ENCODE data around the gene NOTCH3. TPM values are rescaled to one million over a fixed set of nuclear protein-coding genes. Genes with fewer than 3 reads are reported as not detected.

NOTCH3 gene
- total and polyA plus RNA-seq, 2 of the 8 experiments (the other 6 are each of a cell fraction or from before 2014, with no cell fraction given), result 37.5 to 107 TPM

- Histone ChIP-seq H3K18ac (ENCODE audit: extremely low read depth, low read length) (no peak overlapping the region), H2AFZ (ENCODE audit: low read length) (no peak overlapping the region), H3K9me3 (ENCODE audit: insufficient read depth in 2 of 2, low read depth in 1 of 2, low read length in 1 of 2) (no peaks in the 10 kb centered on the region), H3K4me3 (ENCODE audit: extremely low read depth in 1 of 4, insufficient read depth in 2 of 4, low read depth in 3 of 4, low read length in 4 of 4) (no peak overlapping the region), H4K5ac (ENCODE audit: insufficient read length, low read depth, low read length) (no peak overlapping the region), H3K23me2 (ENCODE audit: low read depth, low read length) (no peaks in the 10 kb centered on the region), H4K8ac (ENCODE audit: extremely low read depth, insufficient read depth, low read length) (no peak overlapping the region; the same call in 1 of the 2 replicates), H2BK12ac (ENCODE audit: low read depth, low read length) (no peak overlapping the region), H4K20me1 (replicated peaks in 1 of 2; ENCODE audit: control insufficient read depth in 1 of 2, insufficient read depth in 2 of 2, low read length in 2 of 2) (peaks cover 7 to 28% of the 10 kb centered on the region in 2 experiments), H2AK5ac (ENCODE audit: low read depth, low read length) (no peak overlapping the region), H3K23ac (ENCODE audit: insufficient read length) (no peak overlapping the region), H2BK15ac (ENCODE audit: low read length) (no peak overlapping the region), H3K14ac (ENCODE audit: insufficient read length) (no peak overlapping the region), H3K4ac (replicated peaks; ENCODE audit: insufficient read length, low read depth, low read length) (no peak overlapping the region), H3K4me1 (replicated peaks in 1 of 4; ENCODE audit: control insufficient read depth in 3 of 4, insufficient read depth in 4 of 4, low read length in 3 of 4) (peaks cover 0 to 5% (median under 1%) of the 10 kb centered on the region in 4 experiments; a peak in 3 of 7 replicates), H3K56ac (replicated peaks; ENCODE audit: insufficient read length, low read depth, low read length) (no peak overlapping the region), H2BK120ac (replicated peaks; ENCODE audit: low read depth, low read length) (no peak overlapping the region), H2BK5ac (ENCODE audit: low read depth, low read length) (no peak overlapping the region), H3K79me1 (ENCODE audit: low read depth, low read length) (no peaks in the 10 kb centered on the region), H3K79me2 (ENCODE audit: control insufficient read depth in 1 of 2, insufficient read depth in 2 of 2, low read length in 2 of 2) (no peaks in the 10 kb centered on the region), H3K9ac (replicated peaks in 1 of 4; ENCODE audit: extremely low read depth in 1 of 4, low read depth in 3 of 4, low read length in 3 of 4) (no peak overlapping the region), H3K27me3 (replicated peaks in 1 of 4; ENCODE audit: control insufficient read depth in 3 of 4, extremely low read depth in 1 of 4, insufficient read depth in 3 of 4, low read length in 3 of 4) (no peaks in the 10 kb centered on the region; a peak in 1 of 7 replicates), H4K91ac (replicated peaks; ENCODE audit: insufficient read length, low read length) (no peak overlapping the region), H3K27ac (ENCODE audit: low read depth, low read length) (no peak overlapping the region), H3K36me3 (ENCODE audit: control insufficient read depth in 2 of 4, insufficient read depth in 4 of 4, low read length in 3 of 4) (peaks cover 22 to 78% (median 54%) of the 10 kb centered on the region in 4 experiments; a peak in 7 of 8 replicates), H2BK20ac (ENCODE audit: low read length) (no peak overlapping the region), H3K4me2 (ENCODE audit: insufficient read depth in 1 of 2, low read depth in 2 of 2, low read length in 2 of 2) (no peak overlapping the region)
- FAIRE-seq (no peak), DNase-seq (ENCODE audit: low read depth in 1 of 2, low spot score in 2 of 2) (no peak)
- TF ChIP-seq JUN (IDR thresholded peaks at IDR 0.05; ENCODE audit: low read depth, low read length), result no peak
- TF ChIP-seq CHD2 (IDR thresholded peaks at IDR 0.05; ENCODE audit: low read length), result no peak
- TF ChIP-seq SAP30 (IDR thresholded peaks at IDR 0.05; ENCODE audit: insufficient read depth, insufficient replicate concordance, low read length), result no peak
- ChIA-PET CTCF (ENCODE audit: partially characterized antibody) (interaction anchor here (0.7 to 3.0 kb wide), 4 partner anchors 10 to 67 kb away, joined by 3 to 11 read pairs (median 3); no protein-coding TSS in a partner anchor), POLR2A (ENCODE audit: partially characterized antibody) (interaction anchor here (0.6 to 1.3 kb wide), 2 partner anchors 11 to 71 kb away, joined by 3 read pairs; no protein-coding TSS in a partner anchor)
- 100% methylated on average over 4 of the region's 4 CpGs; no CpG with 5 or more reads in 1 of the 2 experiments for WGBS, 2 experiments (ENCODE audit: extremely low coverage in 1 of 2, insufficient coverage in 1 of 2, insufficient read length in 1 of 2, insufficient replicate concordance in 2 of 2, low coverage in 1 of 2, low lambda C conversion rate in 2 of 2, missing lambda C conversion rate in 1 of 2)
Measured at GRCh38 chr19:15184776-15185175, 16.0 kb downstream of the NOTCH3 start.

Data from H1 (cell line).